Astrocyte (in vitro differentiated cells and primary cell): ENCODE measurements around the gene FABP7. TPM values are rescaled to one million over a fixed set of nuclear protein-coding genes. Genes with fewer than 3 reads are reported as not detected.

Experiments
- DNase-seq: peaks from one replicate; pipeline ENCODE4 v3.0.0-alpha.2; 2010; ENCODE audit warnings: low read depth
- FAIRE-seq: peaks from 2 replicates; lab custom pipeline; 2011; peaks lifted over from hg19 to GRCh38; lab: Jason Lieb, UNC
- H2AFZ ChIP-seq: 2 replicates; pipeline ENCODE4 v1.6.0; 2012; ENCODE audit warnings: low read depth, low read length, inconsistent platforms
- H3K27ac ChIP-seq: 2 replicates; pipeline ENCODE4 v1.5.1; 2011; ENCODE audit warnings: low read depth, low read length, inconsistent platforms
- H3K27me3 ChIP-seq: 2 replicates; pipeline ENCODE4 v1.6.0; 2011; ENCODE audit warnings: low read length, inconsistent platforms; ENCODE audit not compliant: insufficient read depth
- H3K36me3 ChIP-seq: 2 replicates; pipeline ENCODE4 v1.5.1; 2011; ENCODE audit warnings: low read length, inconsistent platforms; ENCODE audit not compliant: insufficient read depth
- H3K4me1 ChIP-seq: 2 replicates; pipeline ENCODE4 v1.5.1; 2011; ENCODE audit warnings: low read length, inconsistent platforms; ENCODE audit not compliant: insufficient read depth
- H3K4me2 ChIP-seq: 2 replicates; pipeline ENCODE4 v1.6.0; 2012; ENCODE audit warnings: low read length, inconsistent platforms
- H3K4me3 ChIP-seq: 2 replicates; pipeline ENCODE4 v1.5.1; 2011; ENCODE audit warnings: low read depth, mild to moderate bottlenecking, low read length, inconsistent platforms; ENCODE audit not compliant: insufficient read depth
- H3K79me2 ChIP-seq: 2 replicates; pipeline ENCODE4 v1.6.0; 2012; ENCODE audit warnings: mild to moderate bottlenecking, low read length, inconsistent platforms; ENCODE audit not compliant: insufficient read depth
- H3K9ac ChIP-seq: 2 replicates; pipeline ENCODE4 v1.6.0; 2012; ENCODE audit warnings: mild to moderate bottlenecking, low read length, inconsistent platforms
- H3K9me3 ChIP-seq: 2 replicates; pipeline ENCODE4 v1.5.1; 2012; ENCODE audit warnings: low read depth, mild to moderate bottlenecking, low read length, inconsistent platforms; ENCODE audit not compliant: insufficient read depth
- H4K20me1 ChIP-seq: 2 replicates; pipeline ENCODE4 v1.6.0; 2012; ENCODE audit warnings: low read length, inconsistent platforms; ENCODE audit not compliant: insufficient read depth
- H3K27ac Mint-ChIP-seq: one replicate; pipeline ENCODE4 v1.8.0; 2021; ENCODE audit warnings: mild to moderate bottlenecking, mixed read lengths; ENCODE audit not compliant: unreplicated experiment
- H3K27me3 Mint-ChIP-seq: one replicate; pipeline ENCODE4 v1.8.0; 2021; ENCODE audit warnings: low read depth, mixed read lengths; ENCODE audit not compliant: unreplicated experiment
- H3K36me3 Mint-ChIP-seq: one replicate; pipeline ENCODE4 v1.8.0; 2021; ENCODE audit warnings: low read depth, mixed read lengths; ENCODE audit not compliant: unreplicated experiment
- H3K4me1 Mint-ChIP-seq: one replicate; pipeline ENCODE4 v1.8.0; 2021; ENCODE audit warnings: low read depth, mixed read lengths; ENCODE audit not compliant: unreplicated experiment
- H3K4me3 Mint-ChIP-seq: one replicate; pipeline ENCODE4 v1.8.0; 2021; ENCODE audit warnings: mild to moderate bottlenecking, moderate library complexity, mixed read lengths; ENCODE audit not compliant: unreplicated experiment
- H3K9me3 Mint-ChIP-seq: one replicate; pipeline ENCODE4 v1.8.0; 2021; ENCODE audit warnings: mild to moderate bottlenecking, mixed read lengths; ENCODE audit not compliant: unreplicated experiment
- EZH2 ChIP-seq: IDR thresholded peaks from 2 replicates; pipeline ENCODE4 v1.6.1; 2012; ENCODE audit warnings: mild to moderate bottlenecking, low read length, inconsistent platforms; ENCODE audit not compliant: insufficient read depth
- total RNA-seq: library from RNA; stranded (reverse); gene quantifications from 2 replicates; pipeline ENCODE4 v1.2.1, GENCODE V29; 2021
- TF ChIP-seq, protein P1 (sequence below): IDR thresholded peaks from 2 replicates; pipeline ENCODE4 v1.5.1; 2011; ENCODE audit warnings: low read depth, mild to moderate bottlenecking, inconsistent platforms, low read length, moderate library complexity; ENCODE audit not compliant: insufficient read depth

Gene FABP7
- total RNA-seq, 1 donor from 2014 or later: 1.1 TPM

DNA sequence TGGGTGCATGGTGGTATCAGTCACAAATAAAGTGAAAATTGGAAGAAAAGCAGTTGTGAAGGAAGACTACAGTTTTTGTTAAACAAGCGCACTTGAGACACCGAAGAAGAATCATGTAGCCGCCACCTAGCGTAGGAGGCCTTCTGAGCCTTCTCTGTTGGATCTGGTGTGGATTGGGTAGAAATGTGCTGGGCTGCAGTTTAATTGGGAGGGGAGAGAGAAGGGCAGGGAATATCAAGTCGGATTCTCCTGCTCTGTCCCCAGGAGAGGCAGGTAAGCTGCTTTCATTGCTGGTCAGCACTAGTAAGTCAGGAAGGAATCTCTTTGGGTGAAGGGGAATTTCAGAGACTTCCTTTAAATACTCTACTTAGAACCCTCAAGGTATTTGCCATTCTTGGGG lies 1.2 kb upstream of the FABP7 start:
- H2AFZ ChIP-seq: peak overlapping the region; percentile 68
- Mint-ChIP-seq H3K27me3 (no peaks in the 10 kb centered on the region), H3K9me3 (no peaks in the 10 kb centered on the region), H3K27ac (no peak overlapping the region), H3K36me3 (no peaks in the 10 kb centered on the region), H3K4me3 (no peak overlapping the region), H3K4me1 (peaks cover 8% of the 10 kb centered on the region)
- DNase-seq (no peak), FAIRE-seq (no peak)
- H3K27me3 ChIP-seq: no peaks in the 10 kb centered on the region
- H3K27ac ChIP-seq: no peak overlapping the region
- H3K9me3 ChIP-seq: no peaks in the 10 kb centered on the region
- H4K20me1 ChIP-seq: no peaks in the 10 kb centered on the region
- H3K36me3 ChIP-seq: no peaks in the 10 kb centered on the region
- TF ChIP-seq EZH2: no peak
- TF ChIP-seq, protein P1, sequence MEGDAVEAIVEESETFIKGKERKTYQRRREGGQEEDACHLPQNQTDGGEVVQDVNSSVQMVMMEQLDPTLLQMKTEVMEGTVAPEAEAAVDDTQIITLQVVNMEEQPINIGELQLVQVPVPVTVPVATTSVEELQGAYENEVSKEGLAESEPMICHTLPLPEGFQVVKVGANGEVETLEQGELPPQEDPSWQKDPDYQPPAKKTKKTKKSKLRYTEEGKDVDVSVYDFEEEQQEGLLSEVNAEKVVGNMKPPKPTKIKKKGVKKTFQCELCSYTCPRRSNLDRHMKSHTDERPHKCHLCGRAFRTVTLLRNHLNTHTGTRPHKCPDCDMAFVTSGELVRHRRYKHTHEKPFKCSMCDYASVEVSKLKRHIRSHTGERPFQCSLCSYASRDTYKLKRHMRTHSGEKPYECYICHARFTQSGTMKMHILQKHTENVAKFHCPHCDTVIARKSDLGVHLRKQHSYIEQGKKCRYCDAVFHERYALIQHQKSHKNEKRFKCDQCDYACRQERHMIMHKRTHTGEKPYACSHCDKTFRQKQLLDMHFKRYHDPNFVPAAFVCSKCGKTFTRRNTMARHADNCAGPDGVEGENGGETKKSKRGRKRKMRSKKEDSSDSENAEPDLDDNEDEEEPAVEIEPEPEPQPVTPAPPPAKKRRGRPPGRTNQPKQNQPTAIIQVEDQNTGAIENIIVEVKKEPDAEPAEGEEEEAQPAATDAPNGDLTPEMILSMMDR: no peak
- no peak overlapping the region for H3K9ac ChIP-seq
- H3K4me1 ChIP-seq: no peaks in the 10 kb centered on the region
- H3K4me3 ChIP-seq: no peak overlapping the region
- H3K79me2 ChIP-seq: no peaks in the 10 kb centered on the region
- peak overlapping the region; percentile 71 for H3K4me2 ChIP-seq

DNA sequence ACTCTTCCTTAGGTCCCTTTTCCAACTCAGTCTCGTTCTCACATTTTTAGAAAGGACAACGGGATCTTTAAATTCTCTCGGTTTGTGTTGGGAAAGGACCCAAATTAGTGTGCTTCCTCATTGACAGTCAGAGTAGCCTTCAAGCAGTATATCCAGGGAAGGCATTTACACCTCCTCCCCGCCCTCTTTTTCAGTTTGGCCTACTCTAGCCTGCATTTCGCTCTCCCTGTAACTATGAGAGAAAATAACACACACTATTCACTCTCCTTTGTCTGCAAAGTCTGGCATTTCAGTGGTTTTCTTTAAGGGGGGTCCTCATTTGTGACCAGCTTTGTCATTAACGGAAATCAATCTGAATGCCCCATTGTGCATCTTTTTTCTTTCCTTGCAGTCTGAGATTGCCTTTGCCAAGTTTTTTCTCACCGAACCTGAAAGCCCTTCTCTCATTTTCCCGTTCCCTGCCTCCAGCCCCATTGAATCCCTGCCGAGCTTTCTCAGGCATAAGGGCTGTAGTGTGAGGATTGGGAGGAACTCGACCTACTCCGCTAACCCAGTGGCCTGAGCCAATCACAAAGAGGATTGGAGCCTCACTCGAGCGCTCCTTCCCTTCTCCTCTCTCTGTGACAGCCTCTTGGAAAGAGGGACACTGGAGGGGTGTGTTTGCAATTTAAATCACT lies 393 bp upstream of the FABP7 start:
- Histone ChIP-seq H3K4me3 (peak overlapping the region; percentile 13), H3K36me3 (no peaks in the 10 kb centered on the region), H4K20me1 (no peaks in the 10 kb centered on the region), H3K9ac (peak overlapping the region; percentile 16), H3K27me3 (no peaks in the 10 kb centered on the region), H3K4me2 (peak overlapping the region; percentile 71), H3K4me1 (no peaks in the 10 kb centered on the region), H3K27ac (no peak overlapping the region), H3K9me3 (no peaks in the 10 kb centered on the region), H2AFZ (peak overlapping the region; percentile 68), H3K79me2 (no peaks in the 10 kb centered on the region)
- Mint-ChIP-seq H3K4me1 (peaks cover 8% of the 10 kb centered on the region), H3K27me3 (no peaks in the 10 kb centered on the region), H3K4me3 (peak overlapping the region; percentile 66), H3K36me3 (no peaks in the 10 kb centered on the region), H3K27ac (no peak overlapping the region), H3K9me3 (no peaks in the 10 kb centered on the region)
- DNase-seq (peak; percentile 34), FAIRE-seq (no peak)
- TF ChIP-seq, protein P1: no peak
- no peak for TF ChIP-seq EZH2

DNA sequence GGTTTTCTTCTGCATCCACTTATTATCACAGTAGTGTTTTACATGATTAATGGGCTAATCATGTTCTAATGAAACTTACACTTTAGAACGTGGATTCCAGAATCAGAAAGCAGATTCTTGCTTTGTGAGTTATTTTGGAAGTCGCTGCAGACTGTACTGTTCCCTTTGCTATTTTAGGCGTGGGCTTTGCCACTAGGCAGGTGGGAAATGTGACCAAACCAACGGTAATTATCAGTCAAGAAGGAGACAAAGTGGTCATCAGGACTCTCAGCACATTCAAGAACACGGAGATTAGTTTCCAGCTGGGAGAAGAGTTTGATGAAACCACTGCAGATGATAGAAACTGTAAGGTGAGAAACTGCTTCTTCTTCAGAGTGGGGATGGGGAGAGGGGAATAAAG lies 598 bp downstream of the FABP7 start:
- H3K27ac Mint-ChIP-seq: no peak overlapping the region
- no peaks in the 10 kb centered on the region for H3K27me3 Mint-ChIP-seq
- peak overlapping the region; percentile 71 for H3K4me2 ChIP-seq
- no peaks in the 10 kb centered on the region for H3K9me3 ChIP-seq
- H3K9me3 Mint-ChIP-seq: no peaks in the 10 kb centered on the region
- H3K4me3 ChIP-seq: no peak overlapping the region
- no peaks in the 10 kb centered on the region for H3K4me1 ChIP-seq
- no peak overlapping the region for H3K9ac ChIP-seq
- FAIRE-seq (no peak), DNase-seq (no peak)
- H4K20me1 ChIP-seq: no peaks in the 10 kb centered on the region
- no peaks in the 10 kb centered on the region for H3K36me3 Mint-ChIP-seq
- H3K4me3 Mint-ChIP-seq: no peak overlapping the region
- no peaks in the 10 kb centered on the region for H3K27me3 ChIP-seq
- H3K36me3 ChIP-seq: no peaks in the 10 kb centered on the region
- no peak overlapping the region for H3K27ac ChIP-seq
- H3K79me2 ChIP-seq: no peaks in the 10 kb centered on the region
- peaks cover 8% of the 10 kb centered on the region for H3K4me1 Mint-ChIP-seq
- H2AFZ ChIP-seq: peak overlapping the region; percentile 68
- TF ChIP-seq, protein P1: no peak
- no peak for TF ChIP-seq EZH2
